GM12878 (cell line): ENCODE measurements around the gene FAP. TPM values are rescaled to one million over a fixed set of nuclear protein-coding genes. Genes with fewer than 3 reads are reported as not detected.

Experiments
- ATAC-seq: fragments of 200-7000 bp; cut with Tn5 transposase; 3 replicates; pipeline ENCODE4 v1.9.1; 2020; ENCODE audit warnings: mild to moderate bottlenecking, moderate library complexity
- BruUV-seq: library from RNA; stranded (reverse); fragments of 400-500 nt; replicated peaks from 2 replicates; lab custom pipeline; 2021; lab: Mats Ljungman, UMichigan
- CTCF ChIA-PET: fragments of 300-600 bp; sonication (Branson Sonifier 250); formaldehyde crosslinking; extraction: SDS; loops from one replicate; lab custom pipeline; 2021; ENCODE audit warnings: inconsistent platforms; lab: Yijun Ruan, JAX
- POLR2A ChIA-PET: fragments of 350-600 bp; formaldehyde crosslinking; extraction: SDS; loops from one replicate; lab custom pipeline; 2021; ENCODE audit warnings: inconsistent platforms; lab: Charles Lee
- RAD21 ChIA-PET: fragments of 300-600 bp; sonication (Branson Sonifier 250); formaldehyde crosslinking; loops from one replicate; lab custom pipeline; 2023; ENCODE audit warnings: antibody characterized with exemption; ENCODE audit not compliant: unreplicated experiment; lab: Charles Lee
- SMC1A ChIA-PET: fragments of 300-600 bp; sonication (Branson Sonifier 250); formaldehyde crosslinking; loops from one replicate; lab custom pipeline; 2023; ENCODE audit not compliant: unreplicated experiment, uncharacterized antibody; lab: Charles Lee
- DNase-seq: peaks from one replicate; pipeline ENCODE4 v3.0.0-alpha.2; 2011; ENCODE audit warnings: low read depth, low spot score
- FAIRE-seq: peaks from 3 replicates; lab custom pipeline; 2011; peaks lifted over from hg19 to GRCh38; lab: Jason Lieb, UNC
- H2AFZ ChIP-seq: 2 replicates; pipeline ENCODE4 v1.6.0; 2011; ENCODE audit warnings: low read depth, low read length, control low read depth; ENCODE audit not compliant: control insufficient read depth
- H3K27ac ChIP-seq: 2 replicates; pipeline ENCODE4 v1.5.1; 2011; ENCODE audit warnings: control low read depth; ENCODE audit not compliant: control insufficient read depth, insufficient read depth
- H3K27me3 ChIP-seq, 2 experiments: replicated peaks in 1 of 2; 2 replicates each; pipeline versions ENCODE4 v1.6.0 to v1.6.1; 2011; ENCODE audit warnings: low read length in 1 of 2; ENCODE audit not compliant: control insufficient read depth in 2 of 2, insufficient read depth in 2 of 2
- H3K36me3 ChIP-seq, 2 experiments: 2 replicates each; pipeline ENCODE4 v1.5.1; 2011; ENCODE audit warnings: low read length in 1 of 2; ENCODE audit not compliant: control insufficient read depth in 2 of 2, insufficient read depth in 2 of 2
- H3K4me1 ChIP-seq: 2 replicates; pipeline ENCODE4 v1.6.1; 2011; ENCODE audit warnings: mild to moderate bottlenecking, low read length, moderate library complexity, mixed read lengths; ENCODE audit not compliant: control insufficient read depth, insufficient read depth
- H3K4me2 ChIP-seq: 2 replicates; pipeline ENCODE4 v1.6.0; 2011; ENCODE audit warnings: control low read depth; ENCODE audit not compliant: control insufficient read depth, insufficient read depth
- H3K4me3 ChIP-seq: fragments of 200-600 bp; sonication (generic); 2 replicates; pipeline ENCODE4 v1.5.1; 2016
- H3K79me2 ChIP-seq: 2 replicates; pipeline ENCODE4 v1.6.0; 2011; ENCODE audit warnings: low read length; ENCODE audit not compliant: control insufficient read depth, insufficient read depth
- H3K9ac ChIP-seq: 2 replicates; pipeline ENCODE4 v1.8.0; 2011; ENCODE audit warnings: low read length, control low read depth, mixed read lengths; ENCODE audit not compliant: control insufficient read depth, insufficient read depth
- H3K9me3 ChIP-seq: replicated peaks from 3 replicates; pipeline ENCODE4 v1.5.1; 2011; ENCODE audit warnings: mild to moderate bottlenecking, low read length; ENCODE audit not compliant: control insufficient read depth, insufficient read depth
- H4K20me1 ChIP-seq: 2 replicates; pipeline ENCODE4 v1.6.0; 2011; ENCODE audit not compliant: control insufficient read depth, insufficient read depth
- BCL3 ChIP-seq: IDR thresholded peaks from 2 replicates; pipeline ENCODE4 v1.6.1; 2011; ENCODE audit warnings: borderline replicate concordance, low read depth, mild to moderate bottlenecking, moderate library complexity, low read length; ENCODE audit not compliant: insufficient read depth, poor library complexity, severe bottlenecking
- BHLHE40 ChIP-seq, 2 experiments: fragments of 450-650 bp in 1 of 2; IDR thresholded peaks; 2 replicates each; pipeline ENCODE4 v1.6.1; 2011 to 2017; ENCODE audit warnings: low read depth in 2 of 2, borderline replicate concordance in 1 of 2, improper control_type of control experiment in 1 of 2, low read length in 1 of 2, mild to moderate bottlenecking in 1 of 2
- E2F4 ChIP-seq: IDR thresholded peaks from 2 replicates; pipeline ENCODE4 v1.6.1; 2012; ENCODE audit warnings: low read depth, low read length, improper control_type of control experiment
- ESRRA ChIP-seq: IDR thresholded peaks from 2 replicates; pipeline ENCODE4 v1.6.1; 2012; ENCODE audit warnings: mild to moderate bottlenecking, low read length, improper control_type of control experiment
- NFYB ChIP-seq: IDR thresholded peaks from 2 replicates; pipeline ENCODE4 v1.6.1; 2011; ENCODE audit warnings: low read depth, mild to moderate bottlenecking, low read length, improper control_type of control experiment, moderate library complexity; ENCODE audit not compliant: insufficient read depth
- NKRF ChIP-seq: fragments of 450-650 bp; conservative IDR thresholded peaks from 2 replicates; pipeline ENCODE4 v1.6.1; 2017; ENCODE audit warnings: mild to moderate bottlenecking, moderate library complexity
- RAD21 ChIP-seq: IDR thresholded peaks from 2 replicates; pipeline ENCODE4 v1.6.1; 2011; ENCODE audit warnings: mild to moderate bottlenecking, low read depth, low read length, moderate library complexity; ENCODE audit not compliant: insufficient read depth
- RAD51 ChIP-seq: fragments of 450-650 bp; IDR thresholded peaks from 2 replicates; pipeline ENCODE4 v1.6.1; 2016; ENCODE audit warnings: moderate library complexity, mild to moderate bottlenecking, inconsistent platforms
- RELB ChIP-seq: fragments of 450-650 bp; IDR thresholded peaks from 2 replicates; pipeline ENCODE4 v1.6.1; 2017; ENCODE audit warnings: low read depth, mild to moderate bottlenecking, moderate library complexity
- ZNF687 ChIP-seq: fragments of 450-650 bp; IDR thresholded peaks from 2 replicates; pipeline ENCODE4 v1.6.1; 2017; ENCODE audit warnings: mild to moderate bottlenecking, moderate library complexity
- ZZZ3 ChIP-seq: IDR thresholded peaks from 2 replicates; pipeline ENCODE4 v1.6.1; 2011; ENCODE audit warnings: low read depth; ENCODE audit not compliant: control insufficient read depth, insufficient read length
- WGBS: methylation state at CpG from one replicate; pipeline ENCODE4 v1.1.6; 2016; ENCODE audit warnings: low lambda C conversion rate; ENCODE audit not compliant: insufficient replicate concordance, insufficient coverage; ENCODE audit errors: missing lambda C conversion rate; 5-methylcytosine and 5-hydroxymethylcytosine counted together
- in situ Hi-C: fragments of 300-500 bp; cut with MboI; formaldehyde crosslinking; loops from 9 replicates; pipeline ENCODE4 v1.14.3; 2018; ENCODE audit warnings: mixed read lengths
- intact Hi-C: fragments of 100-400 bp; cut with micrococcal nuclease; formaldehyde crosslinking; loops from one replicate; pipeline ENCODE4 v1.14.2; 2022; ENCODE audit not compliant: unreplicated experiment
- polyA plus RNA-seq, 11 experiments: library from polyadenylated mRNA; depleted of rRNA in 4 of 11; unstranded in 6 of 11; stranded (reverse) in 5 of 11; fragments of >200 nt; fragmentation: Nextera tagmentation in 4 of 11; fragmentation: Illumina TruSeq in 1 of 11; extraction: Ambion mirVana in 4 of 11; extraction: Trizol in 1 of 11; gene quantifications; 1 replicate in 1 of 11; 2 replicates in 10 of 11; pipeline versions ENCODE4 v1.2.1 to v1.2.3, GENCODE V29; 2011 to 2016; ENCODE audit warnings: inconsistent platforms in 2 of 11, missing spikeins in 2 of 11, low read depth in 1 of 11
- total RNA-seq, 4 experiments: library from RNA; depleted of rRNA in 3 of 4; stranded (reverse); fragments of >200 nt in 3 of 4; fragmentation: Illumina TruSeq in 1 of 4; extraction: Trizol in 1 of 4; gene quantifications; 2 replicates each; pipeline versions ENCODE4 v1.2.1 to v1.2.3, GENCODE V29; 2013 to 2021

FAP gene
- total and polyA plus RNA-seq, 10 of the 15 experiments (the other 5 are each of a cell fraction or from before 2014, with no cell fraction given) = 0.16 TPM; not detected in 9

- TF ChIP-seq ESRRA (no peak), RAD51 (no peak), ZZZ3 (no peak), RELB (no peak)
Measured at GRCh38 chr2:162245061-162245460, 1.8 kb upstream of the FAP start (continued).

- WGBS = 23% methylated on average over 2 of the region's 2 CpGs
- Histone ChIP-seq H3K4me3 (no peak overlapping the region), H4K20me1 (no peaks in the 10 kb centered on the region), H3K79me2 (no peaks in the 10 kb centered on the region), H3K27me3 (peaks cover 0 to 4% of the 10 kb centered on the region in 2 experiments; a peak in 2 of 4 replicates), H3K9me3 (no peaks in the 10 kb centered on the region), H3K4me2 (no peak overlapping the region), H2AFZ (no peak overlapping the region), H3K36me3 (no peaks in the 10 kb centered on the region), H3K4me1 (no peaks in the 10 kb centered on the region), H3K27ac (no peak overlapping the region), H3K9ac (no peak overlapping the region)
- RAD21 ChIA-PET = no interaction called here
- CTCF ChIA-PET = interaction anchor here (2.9 kb wide), 1 partner anchor 53 kb away, joined by 10 read pairs; no protein-coding TSS in a partner anchor
- ATAC-seq (no peak), DNase-seq (no peak), FAIRE-seq (no peak)
- POLR2A ChIA-PET = no interaction called here
- SMC1A ChIA-PET = no interaction called here
- intact Hi-C loops = no loop called here
- in situ Hi-C loops = no loop called here
- BruUV-seq = no TSS peak
- TF ChIP-seq NFYB (no peak), BHLHE40 (IDR thresholded peaks at IDR 0.05; ENCODE audit: borderline replicate concordance in 1 of 2, low read depth in 2 of 2, low read length in 1 of 2) (no peak), E2F4 (no peak), ZNF687 (no peak), BCL3 (no peak), NKRF (no peak), RAD21 (no peak)
Measured at GRCh38 chr2:162244541-162245031, 1.3 kb upstream of the FAP start.
